Left colon (tissue), 2 donors: ENCODE results near the gene BRINP3. TPM values are rescaled to one million over a fixed set of nuclear protein-coding genes. Genes with fewer than 3 reads are reported as not detected.

ENCODE experiments used
- ATAC-seq: fragments of 200-7000 bp; cut with Tn5 transposase; one replicate; pipeline ENCODE4 v1.9.1; 2020; ENCODE audit warnings: mild to moderate bottlenecking, moderate library complexity
- DNase-seq, 2 donors: peaks; one replicate each; pipeline ENCODE4 v3.0.0-alpha.2; 2020
- intact Hi-C, 2 donors: fragments of 100-400 bp; cut with DNase I in 1 of 2; cut with micrococcal nuclease in 1 of 2; formaldehyde crosslinking; loops; one replicate each; pipeline versions ENCODE4 v1.11.2 to v1.14.0; 2022; cut with DNase I, micrococcal nuclease
- total RNA-seq, 2 donors: library from RNA; stranded (reverse); fragmentation: NEBNext Ultra II Directional; extraction: Animal tissue kit (Norgen Biotek cat#: 25700); gene quantifications; one replicate each; pipeline ENCODE4 v1.2.1, GENCODE V29; 2021
- donor health status: DM: no; HTN: no; CAD: no.
- donor health status: DM: yes; HTN: yes; CAD: no.

Gene BRINP3
- total RNA-seq, 2 donors from 2014 or later = 23.7 to 23.9 TPM

GRCh38 chr1:190243056-190243455 lies 234.6 kb downstream of the BRINP3 start:
- intact Hi-C loops = no loop called here
- ATAC-seq = no peak
- no peak for DNase-seq

- intact Hi-C loops = no loop called here
- DNase-seq (no peak), ATAC-seq (no peak)
Measured at GRCh38 chr1:190226006-190226405, 251.7 kb downstream of the BRINP3 start.

GRCh38 chr1:190212450-190212849 lies 265.2 kb downstream of the BRINP3 start:
- intact Hi-C loops = no loop called here
- DNase-seq = no peak
- ATAC-seq = no peak

- ATAC-seq (no peak), DNase-seq (no peak)
- intact Hi-C loops = no loop called here
Measured at GRCh38 chr1:190207733-190208132, 269.9 kb downstream of the BRINP3 start.

GRCh38 chr1:190205713-190206112 lies 272.0 kb downstream of the BRINP3 start:
- ATAC-seq (no peak), DNase-seq (no peak)
- intact Hi-C loops = no loop called here

GRCh38 chr1:190196020-190196419 lies 281.6 kb downstream of the BRINP3 start:
- intact Hi-C loops = no loop called here
- ATAC-seq (no peak), DNase-seq (no peak)

- DNase-seq = no peak
- ATAC-seq = no peak
- intact Hi-C loops = no loop called here
Measured at GRCh38 chr1:190193508-190194115, 284.1 kb downstream of the BRINP3 start.

- DNase-seq (no peak), ATAC-seq (no peak)
- intact Hi-C loops = no loop called here
Measured at GRCh38 chr1:190192627-190193026, 285.0 kb downstream of the BRINP3 start.

- no peak for DNase-seq
- intact Hi-C loops = no loop called here
- ATAC-seq = no peak
Measured at GRCh38 chr1:190183588-190183987, 294.1 kb downstream of the BRINP3 start.

GRCh38 chr1:190179817-190180216 lies 297.8 kb downstream of the BRINP3 start:
- DNase-seq = no peak
- peak; percentile 59 for ATAC-seq
- intact Hi-C loops = no loop called here

- no peak for ATAC-seq
Measured at GRCh38 chr1:190178827-190179226, 298.8 kb downstream of the BRINP3 start.

GRCh38 chr1:190177555-190177954 lies 300.1 kb downstream of the BRINP3 start:
- ATAC-seq (no peak), DNase-seq (no peak)
- intact Hi-C loops = no loop called here

More at GRCh38 chr1:190178827-190179226, 298.8 kb downstream of the BRINP3 start:
- no peak for DNase-seq
- intact Hi-C loops = no loop called here

GRCh38 chr1:190176776-190177175 lies 300.9 kb downstream of the BRINP3 start:
- DNase-seq (no peak), ATAC-seq (no peak)
- intact Hi-C loops = no loop called here

GRCh38 chr1:190175320-190175719 lies 302.3 kb downstream of the BRINP3 start:
- DNase-seq (no peak), ATAC-seq (no peak)

GRCh38 chr1:190172651-190173430 lies 304.8 kb downstream of the BRINP3 start:
- DNase-seq (no peak), ATAC-seq (no peak)
- intact Hi-C loops = no loop called here

More at GRCh38 chr1:190175320-190175719, 302.3 kb downstream of the BRINP3 start:
- intact Hi-C loops = no loop called here

GRCh38 chr1:190170321-190170720 lies 307.3 kb downstream of the BRINP3 start:
- DNase-seq = no peak
- intact Hi-C loops = no loop called here

GRCh38 chr1:190169311-190170067 lies 308.2 kb downstream of the BRINP3 start:
- no peak for DNase-seq
- intact Hi-C loops = no loop called here
- no peak for ATAC-seq

More at GRCh38 chr1:190170321-190170720, 307.3 kb downstream of the BRINP3 start:
- no peak for ATAC-seq

GRCh38 chr1:190168893-190169280 lies 308.8 kb downstream of the BRINP3 start:
- ATAC-seq (no peak), DNase-seq (no peak)
- intact Hi-C loops = no loop called here

- DNase-seq (no peak), ATAC-seq (no peak)
- intact Hi-C loops = no loop called here
Measured at GRCh38 chr1:190168116-190168892, 309.4 kb downstream of the BRINP3 start.
